RWPE2 (cell line): ENCODE measurements around the gene CTCFL.
"Not testable (repeated sequence)": the region's sequence is repeated elsewhere in the genome, so short reads cannot be mapped to it uniquely, and the experiment has no call there.

Source experiments
- ATAC-seq: fragments of 200-7000 bp; cut with Tn5 transposase; 3 replicates; pipeline ENCODE4 v1.9.1; 2021; ENCODE audit warnings: low read depth
- DNase-seq: peaks from one replicate; pipeline ENCODE4 v3.0.0-alpha.2; 2020; ENCODE audit warnings: low spot score
- H3K27ac ChIP-seq: fragments of 450-650 bp; 2 replicates; pipeline ENCODE4 v1.5.1; 2017; ENCODE audit warnings: mild to moderate bottlenecking; ENCODE audit not compliant: poor library complexity, severe bottlenecking
- H3K27me3 ChIP-seq: fragments of 250-450 bp; sonication (Bioruptor Pico); 2 replicates; pipeline ENCODE4 v1.5.1; 2021; ENCODE audit warnings: mild to moderate bottlenecking, moderate library complexity; ENCODE audit not compliant: insufficient read depth, poor library complexity, severe bottlenecking
- H3K36me3 ChIP-seq: fragments of 250-450 bp; sonication (Bioruptor Pico); 2 replicates; pipeline ENCODE4 v1.5.1; 2020; ENCODE audit warnings: low read depth, mild to moderate bottlenecking, moderate library complexity
- H3K4me1 ChIP-seq: fragments of 250-450 bp; sonication (Bioruptor Pico); 2 replicates; pipeline ENCODE4 v1.5.1; 2021; ENCODE audit warnings: mild to moderate bottlenecking, moderate library complexity; ENCODE audit not compliant: insufficient read depth, poor library complexity, severe bottlenecking
- H3K4me3 ChIP-seq: fragments of 250-450 bp; sonication (Bioruptor Pico); 2 replicates; pipeline ENCODE4 v1.5.1; 2021; ENCODE audit warnings: mild to moderate bottlenecking, moderate library complexity; ENCODE audit not compliant: severe bottlenecking
- H3K9me3 ChIP-seq: fragments of 250-450 bp; sonication (Bioruptor Pico); 2 replicates; pipeline ENCODE4 v1.5.1; 2021; ENCODE audit warnings: mild to moderate bottlenecking, moderate library complexity; ENCODE audit not compliant: severe bottlenecking
- CTCF ChIP-seq: fragments of 450-650 bp; IDR thresholded peaks from one replicate; pipeline ENCODE4 v1.5.1; 2017; ENCODE audit warnings: mild to moderate bottlenecking, moderate library complexity; ENCODE audit not compliant: poor library complexity, severe bottlenecking

The CTCFL gene

DNA sequence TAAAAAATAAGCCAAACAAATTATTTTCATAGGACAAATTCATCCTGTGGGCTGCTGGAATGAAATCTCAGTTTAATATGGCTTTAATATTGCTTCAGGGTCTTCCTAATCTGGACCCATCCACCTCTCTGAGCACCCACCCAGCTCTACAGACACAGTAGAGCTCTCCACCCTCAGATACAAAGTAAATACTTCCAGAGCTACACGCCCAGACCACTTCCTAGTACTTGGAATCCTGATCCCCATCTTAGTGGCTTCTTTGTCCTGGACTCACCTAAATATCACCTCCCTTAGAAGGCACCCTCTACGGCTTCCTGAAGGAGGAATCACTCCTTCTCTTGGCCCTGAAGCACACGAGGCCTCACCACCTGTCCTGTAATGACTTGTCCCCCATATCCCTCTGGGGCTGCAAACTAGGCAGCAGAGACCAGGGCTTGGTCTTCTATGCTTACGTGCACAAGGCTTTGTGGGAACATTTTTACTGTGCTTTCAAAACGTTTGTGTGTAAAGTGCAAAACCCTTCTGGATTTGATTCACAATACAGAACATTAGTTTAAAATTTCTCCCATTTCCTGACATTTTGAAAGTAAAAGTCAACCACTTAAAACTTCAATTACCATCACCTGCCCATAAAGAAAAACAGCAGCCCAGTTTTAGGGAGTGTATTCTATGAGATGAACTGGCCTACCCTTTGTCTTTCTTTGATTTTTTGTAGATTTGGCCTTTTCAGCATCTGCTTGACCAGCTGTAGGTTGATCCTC, 2.4 kb downstream of the CTCFL start:
- no peak overlapping the region for H3K4me3 ChIP-seq
- no peak for DNase-seq
- H3K4me1 ChIP-seq: no peaks in the 10 kb centered on the region
- H3K27me3 ChIP-seq: peaks cover 43% of the 10 kb centered on the region
- no peak overlapping the region for H3K27ac ChIP-seq
- ATAC-seq: peak; percentile 15; the same call in 1 of the 3 replicates
- H3K36me3 ChIP-seq: no peaks in the 10 kb centered on the region
- no peak for TF ChIP-seq CTCF
- H3K9me3 ChIP-seq: no peaks in the 10 kb centered on the region

DNA sequence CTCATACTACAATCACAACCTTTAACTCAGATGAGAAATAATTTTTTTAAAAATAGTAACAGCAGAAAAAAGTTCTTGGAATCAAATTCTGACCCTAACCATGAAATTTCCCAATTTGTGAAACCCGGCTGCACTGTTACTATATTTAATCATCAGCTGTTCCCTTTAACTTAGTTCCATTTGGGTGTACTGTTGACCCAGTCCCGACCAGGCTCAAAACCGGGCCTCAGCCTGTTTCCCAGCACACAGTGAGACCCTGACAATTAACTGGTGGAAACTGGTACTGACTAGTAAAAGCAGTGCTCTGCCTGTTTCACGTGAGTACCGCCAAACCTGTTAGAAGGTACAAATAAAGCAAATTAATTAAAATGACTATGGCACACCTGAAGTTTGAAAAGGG, 7.0 kb downstream of the CTCFL start:
- H3K4me1 ChIP-seq: no peaks in the 10 kb centered on the region
- H3K9me3 ChIP-seq: no peaks in the 10 kb centered on the region
- no peak for TF ChIP-seq CTCF
- H3K4me3 ChIP-seq: no peak overlapping the region
- H3K36me3 ChIP-seq: no peaks in the 10 kb centered on the region
- H3K27ac ChIP-seq: no peak overlapping the region
- no peak for ATAC-seq
- no peak for DNase-seq
- H3K27me3 ChIP-seq: peaks cover 43% of the 10 kb centered on the region

DNA sequence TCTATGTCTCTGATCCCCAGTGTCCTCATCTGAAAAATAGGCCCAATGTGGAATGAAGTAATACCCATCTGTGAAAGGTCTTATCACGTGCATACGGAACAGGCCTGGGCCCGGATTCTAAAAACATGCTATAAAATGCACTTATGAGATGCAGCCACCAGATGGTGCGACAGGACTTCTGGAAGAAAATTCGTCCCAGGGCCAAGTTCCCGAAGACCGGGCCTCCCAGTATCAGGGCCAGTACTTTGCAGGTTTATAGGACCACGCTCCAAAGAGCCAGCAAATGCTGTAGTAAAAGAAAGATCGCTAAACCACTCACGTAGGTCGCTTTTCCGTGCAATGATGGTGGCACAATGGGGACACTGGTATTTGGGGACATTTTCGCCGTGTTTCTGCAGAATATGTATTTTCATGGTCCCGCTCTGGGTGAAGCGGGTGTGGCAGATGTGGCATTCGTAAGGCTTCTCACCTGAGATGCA, 10.6 kb downstream of the CTCFL start:
- Histone ChIP-seq H3K4me1 (no peaks in the 10 kb centered on the region), H3K9me3 (no peaks in the 10 kb centered on the region), H3K36me3 (no peaks in the 10 kb centered on the region), H3K27me3 (peaks cover 15% of the 10 kb centered on the region), H3K27ac (no peak overlapping the region), H3K4me3 (no peak overlapping the region)
- DNase-seq (peak; percentile 80), ATAC-seq (peak; percentile 65)
- peak; percentile 100 for TF ChIP-seq CTCF

- Histone ChIP-seq H3K27me3 (peaks cover 5% of the 10 kb centered on the region), H3K9me3 (no peaks in the 10 kb centered on the region), H3K27ac (no peak overlapping the region), H3K36me3 (no peaks in the 10 kb centered on the region), H3K4me3 (no peak overlapping the region), H3K4me1 (no peaks in the 10 kb centered on the region)
- TF ChIP-seq CTCF: no peak
- ATAC-seq (peak; percentile 28; the same call in 2 of the 3 replicates), DNase-seq (no peak)
Measured at GRCh38 chr20:57513199-57513598, 11.7 kb downstream of the CTCFL start.

GRCh38 chr20:57512432-57512831, 12.5 kb downstream of the CTCFL start:
- Histone ChIP-seq H3K27ac (no peak overlapping the region), H3K27me3 (peaks cover 6% of the 10 kb centered on the region), H3K9me3 (no peaks in the 10 kb centered on the region), H3K4me3 (no peak overlapping the region), H3K4me1 (no peaks in the 10 kb centered on the region), H3K36me3 (no peaks in the 10 kb centered on the region)
- no peak for ATAC-seq
- no peak for DNase-seq
- no peak for TF ChIP-seq CTCF

- H3K9me3 ChIP-seq: not testable (repeated sequence)
Measured at GRCh38 chr20:57511709-57512108, 13.2 kb downstream of the CTCFL start.

More at GRCh38 chr20:57511709-57512108, 13.2 kb downstream of the CTCFL start:
- not testable (repeated sequence) for ATAC-seq, H3K27ac ChIP-seq, DNase-seq, H3K36me3 ChIP-seq, H3K4me1 ChIP-seq, H3K27me3 ChIP-seq, H3K4me3 ChIP-seq
